Iris pigment epithelial cell (primary cell): ENCODE results near the gene NES.

Experiments used
- DNase-seq: peaks from one replicate; pipeline ENCODE4 v3.0.0-alpha.2; 2011; ENCODE audit warnings: low read depth

The NES gene

DNA sequence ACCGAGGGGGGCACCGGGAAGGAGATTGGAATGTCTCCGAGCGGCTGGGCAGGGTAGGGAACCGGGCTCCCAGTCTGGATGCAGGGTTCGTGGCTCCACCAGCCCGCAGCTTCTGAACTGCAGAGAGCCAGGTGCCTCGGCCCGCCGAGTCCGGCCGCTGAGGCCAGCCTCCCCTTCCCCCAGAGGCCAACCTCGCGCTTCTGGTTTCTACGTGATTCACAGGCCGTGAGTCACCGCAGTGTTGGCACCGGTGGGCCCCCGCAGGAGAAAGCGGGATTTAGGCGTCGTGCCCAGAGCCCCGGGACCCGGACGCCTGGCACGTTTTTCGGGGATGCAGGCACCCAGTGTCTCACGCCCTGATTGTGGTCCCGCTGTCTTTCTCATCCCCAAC, 27.7 kb upstream of the NES start:
- peak; percentile 62 for DNase-seq

DNA sequence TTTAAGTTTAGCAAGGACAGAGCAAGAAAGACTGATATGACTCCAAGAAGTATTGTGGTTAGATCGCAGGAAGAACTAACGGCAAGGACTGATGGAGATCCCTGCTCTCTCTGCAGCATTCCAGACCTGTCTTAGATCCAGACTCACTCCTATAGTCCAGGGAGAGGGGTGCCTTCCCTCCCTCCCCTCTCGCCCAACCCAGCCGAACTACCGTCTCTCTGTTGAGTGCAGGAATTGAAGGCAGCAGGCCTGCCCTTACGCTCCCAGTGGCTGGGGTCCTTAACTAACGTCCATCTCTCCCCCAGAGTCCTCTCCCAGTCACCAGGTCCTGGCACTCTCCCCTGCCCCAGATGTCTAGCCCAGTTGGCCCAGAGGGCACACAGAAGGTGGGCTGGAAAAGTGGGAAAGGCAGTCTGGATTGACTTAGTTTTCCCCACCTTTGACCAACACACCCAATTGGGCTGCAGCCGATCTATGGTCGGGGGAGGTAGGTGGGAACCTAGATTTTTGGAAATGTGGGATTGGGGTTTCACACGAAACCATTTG, 27.0 kb upstream of the NES start:
- no peak for DNase-seq

DNA sequence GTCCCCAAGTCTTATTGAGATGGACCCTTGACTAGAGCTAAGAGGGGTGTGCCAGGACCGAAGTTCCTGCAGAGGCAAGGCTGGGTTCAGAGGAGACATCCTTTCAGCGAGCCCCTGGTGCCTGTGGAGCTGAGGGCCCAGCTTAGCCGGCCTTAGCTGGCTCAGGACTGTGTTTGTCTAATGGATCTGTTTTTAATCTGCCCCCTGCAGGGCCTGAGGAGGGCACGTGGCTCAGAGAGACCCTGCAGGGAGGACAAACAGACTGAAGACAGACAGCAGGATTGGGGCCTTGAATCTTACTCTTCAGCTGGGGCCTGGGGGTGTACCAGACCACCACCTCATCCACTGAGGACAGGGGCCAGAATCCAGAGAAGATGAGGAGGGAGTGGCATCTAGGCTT, 26.5 kb upstream of the NES start:
- DNase-seq: no peak

DNA sequence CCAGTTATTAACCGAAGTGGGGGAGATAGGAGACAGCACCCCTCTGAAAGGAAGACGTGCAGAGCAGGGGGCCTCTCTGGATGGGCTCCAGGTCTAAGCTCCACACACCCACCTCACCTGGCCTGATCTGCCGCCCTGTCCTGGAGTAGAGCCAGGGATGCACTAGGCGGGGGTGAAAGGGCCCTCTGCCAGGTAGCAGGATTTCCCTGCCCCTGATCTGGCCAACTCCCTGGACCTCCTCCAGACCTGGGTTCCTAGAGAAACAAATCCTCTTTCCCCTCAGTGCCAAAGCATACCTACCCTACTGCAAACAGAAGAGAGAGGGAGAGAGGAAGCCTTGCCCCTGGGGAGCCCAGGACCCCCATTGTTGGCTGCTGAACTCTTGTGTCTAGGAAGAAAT, 26.1 kb upstream of the NES start:
- DNase-seq: no peak

DNA sequence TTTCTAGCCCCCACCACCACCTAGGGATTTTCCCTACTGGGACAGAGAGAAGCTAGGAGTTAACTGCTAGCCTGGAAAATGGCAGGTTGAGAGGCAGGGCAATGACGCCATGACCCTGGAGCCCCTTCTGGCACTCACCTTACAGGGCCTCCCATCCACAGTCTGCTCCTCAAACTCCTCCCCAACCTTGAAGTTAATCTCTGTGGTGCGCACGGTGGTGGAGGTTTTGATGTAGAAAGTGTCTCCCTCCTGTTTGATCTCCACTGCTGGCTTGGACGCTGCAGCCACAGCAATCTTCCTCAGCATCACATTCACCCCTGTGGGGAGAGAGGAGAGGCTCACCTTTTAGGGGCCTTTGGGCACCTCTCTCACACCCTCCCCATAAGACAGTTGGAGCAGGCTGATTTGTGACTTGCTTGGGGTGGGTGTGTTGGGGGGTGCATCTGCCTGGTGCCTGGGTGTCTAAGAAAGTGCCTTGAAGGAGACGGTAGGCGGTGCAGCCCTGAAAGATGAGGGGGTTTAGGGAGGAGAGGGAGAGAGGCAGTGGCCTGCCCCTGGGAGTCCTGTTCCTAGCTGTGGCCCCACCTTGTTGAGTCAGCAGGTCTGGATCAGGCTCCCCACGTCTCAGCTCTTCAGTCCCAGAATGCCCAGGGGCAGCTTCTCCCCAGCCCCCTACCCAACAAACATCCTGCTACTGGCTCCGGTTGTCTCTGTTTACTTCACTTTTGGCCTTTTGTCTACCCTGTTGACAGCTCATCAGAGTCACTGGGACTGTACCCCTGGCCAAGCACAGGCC, 23.7 kb upstream of the NES start:
- DNase-seq: no peak

DNA sequence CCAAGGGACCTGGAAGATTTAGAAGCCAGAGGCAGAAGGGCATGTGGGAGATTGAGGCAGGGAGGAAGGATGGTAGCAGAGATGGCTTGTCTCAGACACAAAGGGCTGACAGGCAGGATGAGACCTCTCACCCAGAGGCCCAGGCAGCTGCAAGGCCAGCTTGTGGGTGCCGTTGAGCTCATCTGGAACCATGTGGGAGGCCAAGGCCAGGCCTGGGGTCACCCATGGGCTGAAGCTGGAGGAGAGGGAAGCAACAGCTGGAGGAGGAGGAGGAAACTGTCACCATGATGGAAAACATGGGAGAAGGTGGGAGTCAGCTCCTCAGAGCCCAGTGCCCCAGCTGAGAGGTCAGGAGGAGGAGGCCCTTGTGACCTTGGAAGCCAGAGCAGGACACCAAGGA, 21.8 kb upstream of the NES start:
- no peak for DNase-seq

DNA sequence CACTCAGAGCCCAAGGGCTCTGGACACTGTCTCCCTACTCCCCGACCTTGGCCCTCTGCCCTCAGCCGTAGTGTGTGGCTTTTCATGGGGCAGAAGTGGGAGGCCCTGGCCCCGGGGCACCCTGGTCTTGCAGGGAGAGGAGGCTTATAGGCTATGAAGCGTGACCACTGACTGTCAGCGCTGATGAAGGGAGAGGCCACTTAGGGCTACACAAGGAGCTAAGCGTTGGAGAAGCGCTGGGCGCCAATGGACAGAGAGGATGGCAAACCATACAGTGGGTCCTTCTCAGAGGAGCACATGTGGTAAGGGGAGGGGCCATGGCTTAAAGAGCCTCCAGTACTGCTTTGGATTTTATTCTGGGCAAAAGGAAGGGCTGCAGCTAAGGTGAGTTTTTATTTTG, 20.3 kb upstream of the NES start:
- no peak for DNase-seq

DNA sequence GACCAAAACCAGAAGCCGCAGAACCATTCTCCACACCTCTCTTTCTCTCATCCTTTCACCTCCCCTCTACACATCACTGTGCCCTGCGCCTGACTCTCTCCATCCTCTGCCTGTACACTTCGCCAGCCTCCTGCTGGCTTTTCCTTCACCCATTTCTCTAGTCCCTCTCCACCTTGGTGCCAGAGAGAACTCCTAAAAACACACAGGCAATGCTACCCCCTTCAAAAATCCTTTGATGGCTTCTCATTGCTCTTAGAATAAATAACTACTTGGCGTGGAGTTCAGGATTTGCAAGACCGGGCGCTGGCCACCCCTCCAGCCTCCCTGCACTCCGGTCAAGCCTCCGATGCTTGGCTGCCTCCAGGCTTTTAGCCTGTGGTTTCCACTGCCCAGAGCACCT, 19.5 kb upstream of the NES start:
- no peak for DNase-seq

DNA sequence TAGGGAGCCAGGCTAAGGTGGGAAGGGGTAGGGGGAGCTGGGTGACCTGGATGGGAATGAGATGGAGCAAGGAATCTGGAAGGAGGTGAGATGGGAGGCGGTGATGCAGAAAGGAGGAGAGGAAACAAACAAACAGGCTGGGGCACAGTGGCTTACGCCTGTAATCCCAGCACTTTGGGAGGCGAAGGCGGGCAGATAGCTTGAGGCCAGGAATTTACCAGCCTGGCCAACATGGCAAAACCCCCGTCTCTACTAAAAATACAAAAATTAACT, 17.4 kb upstream of the NES start:
- DNase-seq: no peak

DNA sequence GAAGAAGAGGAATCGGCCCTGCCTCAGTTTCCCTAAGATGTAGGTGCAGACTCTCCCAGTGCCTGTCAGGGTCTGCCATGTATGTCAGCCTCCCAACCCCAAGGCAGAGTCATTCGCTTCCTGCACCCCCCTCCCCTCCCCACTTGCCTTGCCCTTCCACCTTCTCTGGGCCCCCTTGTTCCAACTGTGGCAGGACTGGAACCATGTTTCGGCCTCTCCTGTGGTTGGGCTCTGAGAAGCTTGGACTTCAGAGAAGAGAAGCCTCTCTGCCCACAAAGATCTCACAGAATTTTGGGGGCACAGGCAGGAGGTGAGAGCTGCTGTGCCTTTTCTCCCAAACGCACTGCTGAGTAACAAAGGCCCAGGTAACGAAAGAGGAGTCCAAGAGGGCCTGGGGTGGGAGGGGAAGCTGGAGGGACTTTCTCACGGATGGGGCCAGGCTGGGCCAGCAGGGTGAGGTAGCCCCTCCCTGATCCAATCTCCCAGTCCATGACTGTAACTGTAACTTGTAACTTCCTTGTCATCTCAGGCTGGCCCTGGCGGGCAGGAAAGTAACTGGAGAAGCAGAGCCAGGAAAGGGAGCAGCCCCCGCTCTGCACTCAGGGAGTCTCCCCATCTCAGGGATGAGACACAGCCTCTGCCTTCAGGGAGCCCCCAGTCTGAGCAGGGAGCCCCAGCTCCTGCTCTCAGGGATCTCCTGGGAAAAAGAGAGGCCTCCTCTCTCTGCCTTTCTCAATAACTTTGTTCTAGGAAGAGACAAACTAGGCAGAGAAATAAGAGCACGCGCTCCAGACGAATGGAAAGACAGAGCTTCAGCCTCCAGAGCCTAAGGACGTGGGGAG, 16.9 kb upstream of the NES start:
- no peak for DNase-seq

DNA sequence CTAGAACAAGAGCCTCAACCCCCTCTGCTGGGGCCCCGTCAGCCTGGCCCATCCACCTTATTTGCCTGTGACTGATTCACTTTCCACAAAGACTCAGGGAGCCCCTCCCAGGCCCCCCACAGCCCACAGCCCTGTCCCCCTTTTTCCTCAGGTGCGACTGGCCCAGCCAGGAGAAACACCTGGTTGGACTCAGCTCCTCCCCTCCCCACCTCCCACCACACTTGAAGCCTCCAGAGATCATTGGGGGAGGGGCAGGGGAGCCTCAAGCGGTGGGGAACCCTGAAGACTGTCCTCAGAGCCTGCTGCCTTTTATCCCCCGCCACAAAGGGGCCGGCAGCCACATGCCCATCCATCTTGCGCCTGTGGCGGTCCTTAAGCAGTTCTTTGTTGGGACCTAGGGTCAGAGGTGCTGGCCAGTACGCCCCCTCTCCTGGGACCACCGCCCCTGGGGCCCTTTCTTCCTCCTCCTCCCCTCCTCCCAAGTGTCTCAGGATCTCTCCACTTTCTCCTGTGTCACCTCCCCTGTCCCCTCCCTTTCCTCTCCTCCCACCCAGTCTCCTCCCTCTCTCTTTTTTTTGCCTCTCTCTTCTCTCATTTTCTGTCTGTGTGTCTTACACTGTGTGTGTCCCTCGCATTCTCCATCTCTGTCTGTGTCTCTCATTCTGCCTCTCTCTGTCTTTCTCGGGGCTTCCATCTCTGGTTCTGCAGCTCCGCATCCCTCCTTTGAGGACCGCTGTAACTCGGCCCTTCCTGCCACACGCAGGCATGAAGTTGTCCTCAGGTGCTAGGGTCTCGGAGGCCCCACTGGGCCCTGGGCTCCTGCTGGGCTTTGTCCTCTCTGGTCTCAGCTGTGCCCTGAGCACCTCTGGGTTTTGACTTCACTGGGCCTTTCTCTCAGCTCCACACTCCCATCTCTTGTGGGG, 16.0 kb upstream of the NES start:
- no peak for DNase-seq

DNA sequence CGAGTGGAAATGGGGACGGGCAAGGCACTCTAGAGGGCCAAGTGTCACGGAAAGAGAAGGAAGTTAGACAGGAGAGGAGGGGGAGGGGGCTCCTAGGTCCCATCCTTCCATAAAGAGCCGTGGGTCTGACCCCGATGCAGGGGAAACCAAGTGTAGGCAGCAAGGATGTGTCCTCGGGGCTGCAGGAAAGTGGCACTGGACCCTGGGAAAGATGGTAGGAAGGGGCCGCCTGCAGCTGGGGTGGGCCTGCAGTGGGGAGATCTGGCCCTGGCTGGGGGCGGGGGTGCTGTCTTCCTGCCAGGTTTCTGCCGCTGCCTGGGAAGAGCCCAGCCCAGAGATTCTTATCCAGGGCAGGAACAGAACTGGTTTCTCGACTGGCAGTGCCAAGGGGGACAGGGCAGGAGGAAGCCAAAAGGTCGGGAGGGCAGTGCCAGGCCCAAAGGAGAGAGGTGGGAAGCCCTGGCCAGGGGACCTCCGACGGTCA, 15.3 kb upstream of the NES start:
- DNase-seq: no peak

DNA sequence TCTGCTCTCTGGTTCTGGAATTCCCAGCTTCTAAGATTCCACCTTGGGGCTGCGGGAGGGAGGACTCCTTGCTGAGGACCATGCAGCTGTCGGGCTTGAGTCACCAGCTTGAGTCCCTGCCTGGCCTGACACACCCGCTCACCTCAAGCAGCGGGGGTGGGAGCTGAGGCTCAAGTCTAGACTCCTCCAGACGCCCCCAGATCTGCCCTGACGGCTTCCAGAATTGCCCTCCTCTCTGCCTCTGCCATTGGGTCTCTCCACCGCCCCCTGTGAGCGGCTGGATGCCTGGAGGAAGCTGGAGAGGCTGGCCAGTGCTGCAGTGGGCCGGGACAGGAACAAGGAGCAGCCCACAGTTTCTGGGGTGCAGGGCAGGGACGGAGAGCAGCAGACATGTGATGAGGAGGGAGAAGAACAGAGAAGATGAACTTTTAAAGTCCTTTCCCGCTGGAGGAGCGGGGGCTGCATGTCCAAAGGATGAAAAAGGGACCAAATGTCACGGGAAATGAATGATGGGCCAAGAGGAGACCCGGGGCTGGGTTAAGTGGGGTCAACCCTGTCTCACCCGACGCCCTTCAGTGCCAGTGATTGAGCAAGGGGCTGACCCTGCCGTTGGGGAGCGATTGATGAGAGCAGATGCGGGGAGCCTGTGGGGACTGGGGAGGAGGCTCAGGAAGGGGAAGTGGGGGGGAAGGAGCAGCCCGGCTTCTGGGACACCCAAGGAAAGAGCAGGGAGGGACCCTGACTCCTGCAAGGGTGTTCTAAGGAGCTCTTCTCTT, 14.6 kb upstream of the NES start:
- no peak for DNase-seq

DNA sequence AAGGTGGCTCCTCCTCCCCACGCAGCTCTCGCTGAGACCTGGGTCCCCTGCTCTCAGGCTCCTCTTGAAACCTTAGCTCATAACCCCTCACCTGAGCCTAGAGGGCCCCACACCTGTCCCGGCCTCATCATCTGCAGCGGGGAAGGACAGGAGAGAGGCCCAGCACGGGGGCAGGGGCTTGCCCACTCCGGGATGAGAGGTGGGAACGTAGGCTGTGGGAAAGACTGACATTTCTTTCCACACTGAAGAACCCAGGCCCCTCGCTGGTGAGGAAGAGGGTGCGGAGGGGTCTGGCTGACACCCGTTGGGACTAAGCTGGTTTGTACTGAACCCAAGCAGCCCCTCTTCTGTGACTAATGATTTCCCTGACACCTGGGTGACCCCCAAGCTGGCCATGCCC, 14.0 kb upstream of the NES start:
- DNase-seq: no peak

DNA sequence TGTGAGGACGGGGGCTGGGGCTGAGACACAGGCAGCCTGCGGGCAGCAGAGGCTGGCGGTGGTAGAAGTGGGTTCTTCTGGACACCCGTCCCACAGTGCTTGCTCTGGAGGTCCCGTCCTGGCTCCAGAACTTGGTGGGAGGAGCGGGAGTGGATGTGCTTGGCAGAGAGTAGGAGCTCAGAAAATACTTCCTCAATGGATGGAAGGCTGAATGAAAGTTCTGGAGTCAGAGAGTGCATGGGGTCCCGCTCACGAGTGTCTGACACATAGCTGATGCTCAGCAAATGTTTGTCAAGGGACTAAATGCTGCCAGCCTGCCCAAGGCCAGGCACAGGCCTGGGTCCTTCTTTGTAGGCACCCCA, 13.4 kb upstream of the NES start:
- no peak for DNase-seq

DNA sequence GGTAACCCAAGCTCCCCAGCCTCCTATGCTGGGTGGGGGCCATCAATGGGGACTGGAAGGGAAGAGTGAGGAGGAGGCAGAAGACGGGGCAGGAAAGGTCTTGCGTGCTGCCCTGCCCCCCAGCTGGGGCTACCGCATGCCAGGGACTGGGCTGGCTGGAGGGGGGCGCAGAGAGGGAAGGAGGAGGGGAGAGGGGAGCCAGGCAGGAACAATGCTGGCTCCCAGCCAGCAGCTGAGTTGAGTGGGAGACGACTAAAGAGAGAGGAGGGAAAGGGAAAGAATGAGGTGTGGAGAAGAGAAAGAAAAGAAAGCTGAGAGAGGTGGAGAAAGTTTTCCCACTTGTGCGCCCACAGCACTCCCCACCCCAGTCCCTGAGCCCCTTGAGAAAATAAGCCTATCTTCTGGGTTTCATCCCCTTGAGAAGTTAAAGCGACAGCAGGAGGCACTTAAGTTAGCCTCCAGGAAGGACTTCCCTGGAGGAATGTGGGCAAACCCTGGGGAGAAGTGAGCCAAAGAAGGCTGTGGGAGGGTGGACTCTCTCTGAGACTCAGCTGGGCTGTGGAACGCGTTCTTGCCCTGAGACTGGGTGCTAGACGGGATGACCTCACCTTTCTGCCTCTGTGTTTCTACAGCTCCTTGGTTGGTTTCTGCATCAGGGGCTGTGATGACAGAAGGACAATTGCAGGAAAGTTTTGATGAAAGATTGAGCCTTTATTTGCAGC, 12.9 kb upstream of the NES start:
- no peak for DNase-seq

DNA sequence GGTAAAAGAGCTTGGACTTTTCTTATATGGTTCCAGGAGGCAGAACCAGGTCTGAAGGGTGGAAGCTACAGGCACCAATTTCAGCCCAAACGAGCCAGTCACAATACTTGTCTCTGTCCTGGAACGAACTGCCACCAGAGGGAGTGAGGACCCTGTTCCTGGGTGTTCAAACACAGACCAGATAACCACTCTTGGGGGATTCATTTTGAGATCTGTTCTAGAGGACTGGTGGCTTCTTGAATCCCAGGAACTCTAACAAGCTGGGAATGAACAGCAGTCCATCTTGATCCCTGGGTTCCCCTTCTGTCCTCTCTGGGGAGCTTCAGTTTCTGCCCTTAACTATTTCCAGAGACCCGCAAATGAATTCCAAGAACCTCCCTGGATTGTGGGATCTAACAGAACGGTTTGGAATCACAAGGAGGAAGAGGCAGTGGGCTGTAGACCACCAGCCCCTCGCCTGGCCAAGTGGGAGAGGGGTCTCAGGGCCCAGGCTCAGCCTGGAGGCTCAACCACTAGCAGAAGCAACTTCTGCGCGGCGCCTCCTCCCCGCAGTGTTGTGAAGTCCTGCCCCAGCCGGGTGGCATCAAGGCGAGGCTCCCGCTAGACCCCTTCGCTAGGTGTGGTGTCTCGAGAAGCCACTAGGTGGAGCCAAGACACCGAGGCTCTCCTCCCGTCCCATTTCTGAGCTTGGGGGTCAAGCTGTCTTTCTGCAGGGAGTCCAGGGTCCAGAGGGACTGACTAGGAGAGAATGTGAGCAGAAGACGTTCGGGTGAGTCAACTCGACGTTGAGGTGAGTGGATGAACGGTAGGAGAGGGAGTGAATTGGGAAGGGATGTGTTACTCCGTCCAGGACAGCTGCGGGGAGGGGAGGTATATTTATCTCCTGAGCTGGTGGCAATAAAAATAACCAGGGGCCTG, 12.1 kb upstream of the NES start:
- peak; percentile 66 for DNase-seq

DNA sequence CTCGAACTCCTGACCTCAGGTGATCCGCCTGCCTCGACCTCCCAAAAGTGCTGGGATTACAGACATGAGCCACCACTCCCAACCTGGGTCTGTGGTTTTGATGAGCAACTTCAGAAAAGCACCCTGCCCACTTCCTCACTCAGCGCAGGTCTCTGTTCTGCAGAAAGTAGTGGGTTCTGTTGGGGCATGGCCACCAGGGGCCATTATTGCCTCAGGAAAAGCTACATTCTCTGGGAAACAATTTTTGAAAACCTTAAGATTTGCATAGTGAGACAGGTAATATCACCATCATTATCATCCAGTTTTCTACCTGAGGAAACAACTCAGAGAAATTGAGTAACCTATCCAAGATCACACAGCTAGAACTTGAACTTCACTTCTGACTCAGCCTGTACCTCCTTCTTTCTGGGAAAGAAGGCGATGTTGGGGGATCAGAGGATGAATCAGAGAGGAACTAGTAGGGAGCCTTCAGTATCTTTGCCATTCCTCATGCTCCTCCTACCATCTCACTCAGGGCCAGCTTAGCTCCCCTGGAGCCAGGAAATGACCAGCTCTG, 7.1 kb upstream of the NES start:
- peak; percentile 75 for DNase-seq

DNA sequence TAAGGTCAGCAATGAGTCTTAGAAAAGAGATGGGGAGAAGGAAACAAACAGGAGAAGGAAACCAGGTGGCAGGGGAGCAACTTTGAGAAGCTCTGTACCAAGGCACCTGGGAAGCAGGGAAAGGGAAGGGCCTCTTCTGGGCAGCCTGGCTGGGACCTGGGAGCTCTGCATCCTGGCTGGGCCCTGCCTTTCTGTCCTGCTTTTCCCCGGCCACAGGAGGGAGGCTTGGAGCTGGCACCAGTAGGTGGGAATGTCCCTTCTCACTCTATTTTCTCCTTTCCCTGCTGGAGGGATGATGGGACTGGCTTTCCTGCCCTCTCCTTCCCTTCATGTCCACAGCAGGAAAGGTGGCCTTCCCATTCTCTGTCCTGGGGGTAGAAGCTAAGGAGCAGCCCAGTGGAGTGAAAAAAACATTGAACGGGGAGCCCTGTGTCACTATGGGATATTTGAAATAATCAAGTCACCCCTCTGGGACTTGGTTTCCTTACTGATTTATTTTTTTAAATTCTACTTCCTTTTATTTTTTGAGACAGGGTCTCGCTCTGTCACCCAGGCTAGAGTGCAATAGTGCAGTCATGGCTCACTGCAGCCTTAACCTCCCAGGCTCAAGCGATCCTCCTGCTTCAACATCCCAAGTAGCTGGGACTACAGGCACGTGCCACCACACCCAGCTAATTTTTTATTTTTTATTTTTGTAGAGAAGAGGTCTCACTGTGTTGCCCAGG, 5.1 kb upstream of the NES start:
- DNase-seq: no peak
